ENCODE data around the gene TPSB2.
"Not testable (repeated sequence)": the region's sequence is repeated elsewhere in the genome, so short reads cannot be mapped to it uniquely, and the experiment has no call there.

Gene TPSB2

DNA sequence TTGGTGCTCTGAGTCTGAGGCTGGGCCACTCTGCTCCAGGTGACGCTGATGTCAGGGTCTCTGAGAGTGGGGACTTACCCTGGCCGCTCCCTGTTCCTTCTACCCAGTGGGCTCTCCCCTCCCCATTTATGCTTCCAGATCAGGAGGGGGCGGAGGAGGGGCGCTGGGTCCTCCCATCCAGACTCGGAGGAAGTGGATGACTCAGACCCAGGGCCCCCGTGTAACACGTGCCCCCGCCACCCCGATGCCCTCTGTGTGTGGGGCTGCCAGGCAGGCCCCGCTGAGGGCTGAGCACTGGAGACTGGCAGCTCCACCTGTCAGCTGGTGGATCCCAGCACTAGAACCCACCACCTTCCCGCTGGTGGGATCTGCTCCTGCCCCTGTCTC, at the start of gene TPSB2:
TSS of gene TPSB2 (minus strand) at position 101 of the 387 bp plus-strand sequence. CDS start 233 bp downstream, outside the sequence.
- not testable (repeated sequence) for DNase-seq (ENCODE audit: low read depth)

DNA sequence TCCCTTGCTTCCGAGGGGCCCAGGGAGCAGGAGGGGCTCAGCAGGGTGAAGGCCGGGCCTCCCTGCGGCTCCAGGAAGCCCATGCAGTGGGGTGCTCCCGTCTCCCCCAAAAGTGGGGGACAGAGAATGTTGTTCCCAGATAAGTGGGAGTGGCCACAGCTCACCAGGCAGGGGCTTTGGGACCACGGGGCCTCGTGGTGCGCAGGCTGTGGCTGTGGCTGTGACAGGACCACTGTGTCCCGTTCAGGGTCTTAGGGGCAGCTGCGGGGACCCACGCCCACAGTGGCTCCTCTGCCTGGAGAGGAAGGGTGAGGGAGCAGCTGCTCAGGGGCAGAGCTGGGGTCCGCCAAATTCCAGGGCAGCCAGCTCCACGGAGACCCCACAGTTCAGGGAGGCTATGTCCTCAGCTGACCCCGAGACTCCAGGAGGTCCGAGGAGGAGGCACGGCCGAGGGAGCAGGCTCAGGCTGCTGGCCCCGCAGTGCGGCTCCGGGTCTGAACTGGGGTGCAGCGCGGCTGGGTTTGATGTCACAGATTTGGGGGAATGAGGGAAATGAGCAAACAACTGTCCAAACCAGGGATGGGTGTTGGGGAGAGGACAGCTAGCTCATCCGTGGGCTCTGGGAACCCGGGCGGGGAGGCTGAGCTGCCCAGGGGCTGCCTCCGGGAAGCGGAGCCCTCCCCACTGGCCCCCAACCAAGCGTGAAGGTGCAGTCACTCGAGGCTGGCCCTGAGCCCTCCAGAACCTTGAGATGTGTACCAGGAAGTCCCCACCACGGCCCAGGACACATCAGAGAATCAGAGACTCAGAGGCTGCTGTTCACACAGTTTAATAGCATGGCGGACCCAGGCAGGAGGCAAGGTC, 49.3 kb upstream of the TPSB2 start:
- no peak for DNase-seq (ENCODE audit: low read depth)

DNA sequence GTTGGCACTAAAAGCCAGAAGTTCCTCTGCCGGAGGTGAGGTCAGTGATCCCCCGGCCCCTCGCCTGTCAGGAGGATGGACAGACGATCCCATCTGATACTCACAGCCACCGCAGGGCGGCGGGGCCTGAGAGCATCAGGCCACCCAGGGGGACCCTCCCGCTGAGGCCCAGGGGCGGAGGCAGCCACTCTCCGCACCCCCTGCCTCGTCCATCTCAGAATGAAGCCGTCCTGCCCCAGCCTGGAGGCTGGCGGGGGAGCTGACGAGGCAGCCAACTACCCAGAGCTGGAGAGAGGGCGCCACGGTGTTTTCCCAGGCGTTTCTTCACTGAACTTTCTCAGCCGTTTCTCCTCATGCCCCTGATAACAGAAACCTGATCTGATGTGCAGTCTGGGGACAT, 48.5 kb upstream of the TPSB2 start:
- DNase-seq (ENCODE audit: low read depth) = no peak

DNA sequence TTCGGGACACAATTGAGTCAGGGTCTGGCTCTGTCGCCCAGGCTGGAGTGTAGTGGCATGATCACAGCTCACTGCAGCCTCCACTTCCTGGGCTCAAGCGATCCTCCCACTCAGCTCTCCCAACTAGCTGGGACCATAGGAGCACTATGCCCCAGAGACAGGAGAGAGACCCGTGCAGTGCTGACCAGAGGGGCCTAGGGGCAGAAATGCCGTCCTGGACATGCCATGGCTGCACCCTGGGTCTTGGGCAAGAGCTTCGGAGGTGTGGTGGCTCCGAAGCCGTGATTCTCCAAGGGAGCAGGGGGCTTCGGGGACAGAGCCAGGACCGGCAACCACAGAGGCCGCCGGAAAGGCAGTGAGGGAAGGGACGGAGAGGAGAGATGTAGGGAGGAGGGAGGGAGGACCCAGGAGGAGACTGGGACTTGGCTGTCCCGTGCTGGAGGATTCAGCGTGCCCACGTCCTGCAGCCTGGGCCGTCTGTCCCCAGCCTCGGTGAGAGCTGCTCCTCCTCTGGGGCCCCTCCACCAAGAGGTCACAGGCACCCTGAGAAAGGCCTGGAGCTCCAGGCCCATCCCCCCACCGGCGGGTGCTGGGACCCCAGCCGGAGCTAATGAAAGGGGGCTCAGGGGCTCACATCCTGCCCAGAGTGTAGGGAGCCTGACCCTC, 47.8 kb upstream of the TPSB2 start:
- no peak for DNase-seq (ENCODE audit: low read depth)

DNA sequence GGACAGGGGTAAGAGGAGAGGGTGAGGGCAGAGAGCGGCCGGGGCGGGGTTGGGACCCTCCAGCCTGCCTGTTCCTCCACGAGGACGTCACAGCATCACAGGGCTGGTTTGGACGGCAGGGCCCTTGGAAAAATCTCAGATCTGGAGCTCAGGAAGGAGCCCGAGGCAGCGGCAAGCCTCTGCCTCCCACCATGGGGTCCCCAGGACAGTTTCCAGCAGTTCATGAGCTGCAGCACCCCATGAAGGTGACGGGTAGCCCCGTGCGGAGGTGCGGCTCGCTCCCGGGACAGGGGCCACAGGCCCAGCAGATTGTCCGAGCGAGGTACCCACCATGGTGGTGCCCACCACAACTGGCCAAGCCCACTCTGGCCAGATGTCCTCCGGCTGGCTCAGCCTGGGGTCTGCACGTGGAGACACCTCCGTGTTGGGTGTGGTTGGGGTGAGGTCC, 47.2 kb upstream of the TPSB2 start:
- DNase-seq (ENCODE audit: low read depth) = no peak

DNA sequence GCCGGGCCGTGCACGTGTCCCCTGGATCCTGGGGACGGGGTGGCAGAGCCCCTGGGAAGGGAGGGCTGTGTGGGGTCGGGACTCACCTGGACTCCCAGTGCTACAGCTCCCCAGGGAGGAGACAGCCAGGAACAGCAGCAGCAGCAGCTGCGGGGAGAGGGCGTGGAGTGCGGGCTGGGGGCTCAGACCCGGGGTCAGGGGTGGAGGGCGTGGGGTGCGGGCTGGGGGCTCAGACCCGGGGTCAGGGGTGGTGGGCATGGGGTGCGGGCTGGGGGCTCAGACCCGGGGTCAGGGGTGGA, 46.5 kb upstream of the TPSB2 start:
- no peak for DNase-seq (ENCODE audit: low read depth)

DNA sequence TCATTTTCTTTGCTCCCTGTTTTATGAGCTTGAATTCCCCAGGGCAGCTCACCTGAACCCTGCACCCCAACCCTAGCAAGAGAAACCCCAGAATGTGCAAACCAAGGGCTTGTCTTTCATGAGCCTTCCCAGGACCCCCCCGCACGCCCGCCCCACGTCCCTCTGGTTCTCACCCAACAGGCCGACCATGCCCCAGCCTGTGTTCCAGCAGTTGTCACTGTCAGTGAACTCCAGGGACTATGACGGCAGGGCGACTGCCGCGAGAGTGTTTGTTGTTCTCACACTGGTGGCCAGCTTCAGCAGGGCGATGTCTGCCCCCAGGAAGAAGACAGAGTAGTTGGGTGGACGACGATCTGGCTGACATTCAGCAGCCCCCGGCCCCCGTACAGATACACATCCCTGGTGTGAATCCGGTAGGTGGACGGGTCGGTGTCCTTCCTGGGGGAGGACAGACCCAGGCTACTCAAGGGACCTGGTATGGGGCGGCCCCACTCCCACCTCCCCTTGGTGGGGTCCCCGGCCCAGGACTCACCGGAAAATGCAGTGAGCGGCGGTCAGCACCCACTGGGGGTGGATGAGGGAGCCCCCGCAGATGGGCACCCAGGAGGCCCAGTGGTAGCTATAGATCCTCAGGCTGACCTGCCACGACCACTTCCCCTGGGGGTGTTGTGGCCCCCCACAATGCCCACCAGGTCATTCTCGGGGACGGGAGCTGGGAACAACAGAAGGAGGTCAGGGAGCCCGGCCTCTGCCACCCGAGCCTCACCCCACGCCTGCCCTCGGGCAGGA, 46.0 kb upstream of the TPSB2 start:
- no peak for DNase-seq (ENCODE audit: low read depth)

DNA sequence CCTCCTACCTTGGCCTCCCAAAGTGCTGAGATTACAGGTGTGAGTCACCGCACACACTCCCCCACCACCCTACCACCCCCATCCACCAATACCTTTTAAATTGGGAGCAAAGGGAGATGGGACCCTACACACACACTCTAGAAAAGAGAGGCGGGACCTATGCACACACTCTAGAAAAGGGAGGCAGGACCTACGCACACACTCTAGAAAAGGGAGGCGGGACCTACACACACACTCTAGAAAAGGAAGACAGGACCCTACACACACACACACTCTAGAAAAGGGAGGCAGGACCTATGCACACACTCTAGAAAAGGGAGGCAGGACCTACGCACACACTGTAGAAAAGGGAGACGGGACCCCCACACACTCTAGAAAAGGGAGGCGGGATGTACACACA, 44.8 kb upstream of the TPSB2 start:
- no peak for DNase-seq (ENCODE audit: low read depth)

DNA sequence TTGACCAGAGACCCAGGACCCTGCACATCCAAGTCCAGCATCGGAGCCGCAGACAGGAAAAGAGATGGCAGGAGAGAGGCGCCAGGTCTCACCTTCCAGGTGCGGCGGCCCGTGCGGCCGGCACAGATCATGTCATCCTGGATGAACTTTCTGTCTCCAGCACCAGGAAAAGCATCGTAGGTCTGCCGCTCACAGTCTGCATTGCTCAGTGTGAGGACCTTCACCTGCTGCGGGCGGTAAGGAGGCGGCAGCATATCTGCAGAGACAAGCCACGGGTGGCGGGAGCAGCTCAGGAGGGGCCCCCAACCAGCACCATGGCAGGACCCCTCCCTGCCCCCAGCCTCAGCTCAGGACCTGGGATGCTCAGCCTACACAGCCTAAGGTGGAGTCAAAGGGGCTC, 43.8 kb upstream of the TPSB2 start:
- DNase-seq (ENCODE audit: low read depth) = no peak

DNA sequence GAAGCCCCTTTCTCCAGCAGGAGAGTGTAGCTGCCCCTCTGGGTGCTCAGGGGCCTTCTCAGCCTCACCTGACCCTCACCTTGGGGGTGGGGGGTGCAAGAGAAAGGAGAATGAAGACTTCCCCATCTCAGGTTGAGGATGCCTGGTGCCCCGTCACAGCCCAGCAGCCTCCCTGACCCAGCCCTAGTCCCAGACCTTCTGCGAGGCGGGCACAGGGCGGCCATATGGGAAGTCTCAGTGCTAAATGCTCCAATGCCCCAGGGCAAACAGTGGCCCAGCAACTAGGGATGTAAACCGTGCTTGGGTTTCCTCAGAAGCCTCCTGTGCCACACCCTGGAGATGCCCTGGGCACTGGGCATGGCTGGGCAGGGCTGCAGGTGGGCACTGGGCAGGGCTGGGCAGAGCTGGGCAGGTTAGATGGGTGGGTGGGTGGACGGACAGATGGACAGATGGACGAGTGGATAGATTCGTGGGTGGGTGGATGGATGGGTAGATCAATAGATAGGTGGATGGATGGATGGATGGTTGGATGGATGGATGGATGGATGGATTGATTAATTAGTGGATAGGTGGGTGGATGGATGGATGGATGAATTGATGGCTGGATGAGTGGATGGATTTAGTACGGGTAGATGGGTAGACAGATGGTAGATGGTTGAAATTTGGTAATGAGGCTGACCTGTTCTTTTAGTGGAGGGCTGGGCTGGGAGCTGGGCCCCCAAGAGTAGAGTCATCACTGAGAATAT, 42.6 kb upstream of the TPSB2 start:
- no peak for DNase-seq (ENCODE audit: low read depth)

DNA sequence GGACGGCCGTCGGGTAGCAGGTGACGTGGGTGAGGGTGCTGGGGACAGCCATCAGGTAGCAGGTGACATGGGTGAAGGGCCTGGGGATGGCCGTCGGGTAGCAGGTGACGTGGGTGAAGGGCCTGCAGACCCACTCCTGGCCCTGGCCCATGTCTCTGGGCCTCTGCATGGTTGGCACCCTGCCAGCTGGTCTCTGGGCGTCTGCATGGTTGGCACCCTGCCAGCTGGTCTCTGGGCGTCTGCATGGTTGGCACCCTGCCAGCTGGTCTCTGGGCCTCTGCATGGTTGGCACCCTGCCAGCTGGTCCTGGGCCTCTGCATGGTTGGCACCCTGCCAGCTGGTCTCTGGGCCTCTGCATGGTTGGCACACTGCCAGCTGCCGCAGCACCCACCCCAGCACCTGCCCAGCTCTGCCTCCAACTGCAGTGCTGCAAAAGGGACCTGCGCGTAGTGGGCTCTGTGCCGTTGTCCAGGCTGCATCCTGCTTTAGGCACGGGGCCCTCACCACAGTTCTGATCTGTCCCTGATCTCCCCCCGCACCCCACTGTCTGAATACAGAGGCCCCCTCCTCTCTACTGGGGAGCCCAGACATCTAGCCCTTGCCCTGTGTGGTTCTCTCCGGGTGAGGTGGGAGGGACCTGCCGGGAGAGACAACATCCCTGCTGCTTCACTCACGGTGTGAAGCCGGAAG, 41.9 kb upstream of the TPSB2 start:
- DNase-seq (ENCODE audit: low read depth) = not testable (repeated sequence)

DNA sequence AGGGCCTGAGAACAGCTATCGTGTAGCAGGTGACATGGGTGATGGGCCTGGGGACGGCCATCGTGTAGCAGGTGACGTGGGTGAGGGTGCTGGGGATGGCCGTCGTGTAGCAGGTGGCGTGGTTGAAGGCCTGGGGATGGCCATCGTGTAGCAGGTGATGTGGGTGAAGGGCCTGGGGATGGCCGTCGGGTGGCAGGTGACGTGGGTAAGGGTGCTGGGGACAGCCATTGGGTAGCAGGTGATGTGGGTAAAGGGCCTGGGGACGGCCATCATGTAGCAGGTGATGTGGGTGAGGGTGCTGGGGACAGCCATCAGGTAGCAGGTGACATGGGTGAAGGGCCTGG, 41.4 kb upstream of the TPSB2 start:
- no peak for DNase-seq (ENCODE audit: low read depth)

DNA sequence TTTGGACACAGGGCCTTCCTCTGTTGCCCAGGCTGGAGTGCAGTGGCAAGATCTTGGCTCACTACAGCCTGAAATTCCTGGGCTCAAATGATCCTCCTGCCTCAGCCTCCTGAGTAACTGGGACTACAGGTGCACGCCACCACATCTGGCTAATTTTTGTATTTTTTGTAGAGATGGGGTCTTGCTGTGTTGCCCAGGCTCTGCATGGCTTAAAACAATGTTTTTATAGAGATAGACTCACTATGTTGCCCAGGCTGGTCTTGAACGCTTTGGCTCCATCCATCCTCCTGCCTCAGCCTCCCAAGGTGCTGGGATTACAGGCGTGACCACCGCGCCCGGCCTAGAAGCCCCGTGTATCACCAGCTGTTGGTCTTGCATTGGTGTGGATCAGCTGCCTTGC, 39.4 kb upstream of the TPSB2 start:
- not testable (repeated sequence) for DNase-seq (ENCODE audit: low read depth)

DNA sequence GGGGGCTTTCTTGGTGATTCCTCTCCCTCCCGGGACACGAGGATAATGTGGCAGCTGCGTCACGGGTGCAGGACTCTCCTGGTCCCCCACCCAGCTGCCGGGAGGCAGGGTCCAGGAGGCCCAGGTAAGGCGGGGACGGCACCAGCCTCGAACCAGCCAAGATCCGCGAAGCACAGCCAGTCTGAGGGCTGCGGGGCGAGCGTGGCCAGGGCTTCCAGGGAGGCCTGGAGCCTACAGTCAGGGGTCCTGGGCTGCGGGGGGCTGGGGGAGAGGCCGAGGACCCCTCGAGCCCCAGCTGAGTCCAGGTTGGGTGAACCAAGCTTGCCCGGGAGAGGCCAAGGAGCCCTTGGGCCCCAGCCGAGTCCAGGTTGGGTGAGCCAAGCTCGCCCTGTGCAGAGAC, 35.8 kb upstream of the TPSB2 start:
- no peak for DNase-seq (ENCODE audit: low read depth)

DNA sequence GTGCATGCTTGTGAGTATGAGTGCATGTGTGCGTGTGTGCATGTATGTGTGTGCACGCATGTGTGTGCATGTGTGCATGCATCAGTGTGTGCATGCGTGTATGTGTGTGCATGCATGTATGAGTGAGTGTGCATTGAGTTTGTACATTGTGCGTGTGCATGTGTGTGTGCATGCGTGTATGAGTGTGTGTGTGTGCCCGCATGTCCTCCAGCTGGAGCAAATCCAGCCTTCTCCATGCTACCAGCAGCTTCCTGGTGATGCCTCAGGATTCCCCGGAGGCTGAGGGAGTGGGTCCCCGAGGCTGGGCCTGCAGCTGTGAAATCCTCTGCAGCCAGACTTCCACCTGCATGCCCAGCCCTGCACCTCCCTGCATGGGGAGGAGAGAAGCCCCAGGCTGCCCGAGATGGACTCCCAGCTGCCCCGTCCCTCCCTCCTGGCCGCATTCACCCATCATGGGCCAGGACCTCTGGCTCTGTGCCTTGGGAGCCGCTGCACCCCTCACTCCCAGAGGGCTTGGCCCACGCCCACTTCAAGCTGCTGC, 35.2 kb upstream of the TPSB2 start:
- DNase-seq (ENCODE audit: low read depth) = no peak

DNA sequence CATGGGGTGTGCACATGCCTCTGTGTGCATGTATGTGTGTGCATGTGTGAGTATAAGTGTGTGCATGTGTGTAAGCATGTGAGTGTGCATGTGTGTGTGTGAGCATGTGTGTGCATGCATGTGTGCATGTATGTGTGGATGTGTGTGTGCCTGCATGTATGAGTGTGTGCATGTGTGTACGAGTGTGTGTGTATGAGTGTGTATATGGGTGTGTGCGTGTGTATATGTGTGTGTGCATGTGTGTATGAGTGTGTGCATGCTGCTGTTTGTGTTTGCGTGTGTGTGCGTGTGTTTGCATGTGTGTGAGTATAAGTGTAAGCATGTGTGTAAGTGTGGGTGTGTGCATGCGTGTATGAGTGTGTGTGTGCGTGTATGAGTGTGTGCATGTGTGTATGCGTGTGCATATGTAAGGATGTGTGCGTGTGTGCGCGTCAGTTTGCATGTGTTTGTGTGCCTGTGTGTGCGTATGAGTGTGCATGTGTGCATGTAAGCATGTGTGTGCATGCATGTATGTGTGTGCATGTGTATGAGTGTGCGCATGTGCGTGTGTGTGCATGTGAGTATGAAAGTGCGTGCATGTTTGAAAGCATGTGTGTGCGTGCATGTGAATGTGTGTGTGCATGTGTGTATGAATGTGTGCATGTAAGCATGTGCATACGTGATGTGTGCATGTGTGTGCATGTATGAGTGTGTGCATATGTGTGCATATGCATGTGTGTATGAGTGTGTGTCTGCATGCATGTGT, 34.5 kb upstream of the TPSB2 start:
- DNase-seq (ENCODE audit: low read depth) = no peak

DNA sequence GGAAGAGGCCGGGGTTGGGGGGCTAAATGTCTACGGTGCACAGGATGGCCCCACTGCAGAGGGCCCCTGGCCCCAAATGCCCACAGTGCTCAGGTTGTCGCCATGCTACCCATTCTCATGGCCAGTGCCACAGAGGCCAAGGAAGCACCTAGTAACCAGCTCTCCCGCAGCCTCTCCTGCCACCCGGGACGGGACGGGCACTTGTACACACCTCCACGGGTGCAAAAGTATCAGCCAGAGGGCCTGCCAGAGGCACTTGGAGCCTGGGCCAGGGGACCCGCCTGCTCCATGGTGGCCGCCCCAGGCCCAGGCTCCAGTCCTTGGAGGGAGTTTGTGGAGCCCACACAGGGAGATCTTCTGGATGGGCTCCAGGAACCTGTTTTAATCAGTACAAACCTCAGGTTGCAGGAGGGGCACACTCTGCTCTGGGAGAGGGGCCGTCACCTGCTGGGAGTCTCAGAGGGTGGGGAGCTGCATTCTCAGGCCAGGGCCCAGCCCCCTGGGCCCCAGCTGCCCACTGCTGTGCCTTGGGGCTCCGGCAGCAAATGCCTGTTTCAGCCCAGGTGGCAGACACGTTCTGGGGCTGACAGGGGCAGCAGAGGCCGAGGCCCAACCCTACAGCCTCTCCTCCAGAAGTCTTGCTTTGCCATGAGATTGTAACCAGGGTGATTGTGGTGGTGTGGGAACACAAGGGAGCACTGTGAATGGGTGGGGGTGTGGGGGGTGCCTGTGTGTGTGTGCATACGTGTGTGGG, 33.8 kb upstream of the TPSB2 start:
- DNase-seq (ENCODE audit: low read depth) = no peak

DNA sequence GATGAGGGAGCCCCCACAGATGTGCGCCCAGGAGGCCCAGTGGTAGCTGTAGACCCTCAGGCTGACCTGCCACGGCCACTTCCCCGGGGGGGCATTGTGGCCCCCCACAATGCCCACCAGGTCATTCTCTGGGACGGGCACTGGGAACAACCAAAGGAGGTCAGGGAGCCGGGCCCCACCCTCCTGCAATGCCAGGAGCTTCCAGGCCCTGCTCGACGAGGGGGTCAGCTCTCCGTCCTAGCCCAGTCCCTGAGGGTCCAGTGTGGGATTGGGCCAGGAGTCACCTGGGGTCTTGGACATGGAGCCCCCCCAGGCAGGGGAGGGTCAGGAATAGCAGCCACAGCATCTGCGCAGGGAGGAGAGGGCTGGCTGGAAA, 32.9 kb upstream of the TPSB2 start:
- DNase-seq (ENCODE audit: low read depth) = no peak

DNA sequence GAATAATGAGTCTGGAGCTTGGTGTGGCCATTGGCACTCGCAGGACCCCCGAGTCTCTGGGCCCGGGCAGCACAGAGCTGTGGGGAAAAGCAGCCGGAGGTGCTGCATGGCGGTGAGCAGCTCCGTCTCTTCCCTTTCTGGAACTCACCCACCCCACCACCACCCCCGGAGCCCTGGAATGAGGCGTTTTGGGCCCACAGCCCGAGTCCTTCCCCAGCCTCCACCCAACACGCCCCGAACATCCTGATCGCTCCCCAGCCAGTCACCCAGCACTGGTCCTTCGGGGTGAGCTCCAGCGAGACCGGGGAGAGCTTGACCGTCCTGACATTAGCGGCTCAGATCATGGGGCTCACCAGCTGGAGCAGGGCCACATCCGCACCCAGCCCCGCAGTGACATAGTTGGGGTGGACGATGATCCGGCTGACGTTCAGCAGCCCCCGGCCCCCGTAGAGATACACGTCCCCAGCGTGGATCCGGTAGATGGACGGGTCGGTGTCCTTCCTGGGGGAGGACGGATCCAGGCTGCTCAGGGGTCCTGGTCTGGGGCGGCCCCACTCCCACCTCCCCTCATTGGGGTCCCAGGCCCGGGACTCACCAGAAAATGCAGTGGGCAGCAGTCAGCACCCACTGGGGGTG, 32.3 kb upstream of the TPSB2 start:
- no peak for DNase-seq (ENCODE audit: low read depth)

All from amniotic epithelial cell (primary cell).